GM18858 (cell line): ENCODE data around the gene RPS4Y2.

ENCODE experiments used
- ATAC-seq: cut with Tn5 transposase; IDR thresholded peaks from one replicate; pipeline ENCODE4 v1.9.1; 2021; ENCODE audit not compliant: unreplicated experiment

RPS4Y2 gene

GRCh38 chrY:20817067-20817466 lies 61.2 kb downstream of the RPS4Y2 start:
- ATAC-seq: no peak
